ENCODE data around the gene TRPM5.
"Not testable (repeated sequence)": the region's sequence is repeated elsewhere in the genome, so short reads cannot be mapped to it uniquely, and the experiment has no call there.

Gene TRPM5, protein sequence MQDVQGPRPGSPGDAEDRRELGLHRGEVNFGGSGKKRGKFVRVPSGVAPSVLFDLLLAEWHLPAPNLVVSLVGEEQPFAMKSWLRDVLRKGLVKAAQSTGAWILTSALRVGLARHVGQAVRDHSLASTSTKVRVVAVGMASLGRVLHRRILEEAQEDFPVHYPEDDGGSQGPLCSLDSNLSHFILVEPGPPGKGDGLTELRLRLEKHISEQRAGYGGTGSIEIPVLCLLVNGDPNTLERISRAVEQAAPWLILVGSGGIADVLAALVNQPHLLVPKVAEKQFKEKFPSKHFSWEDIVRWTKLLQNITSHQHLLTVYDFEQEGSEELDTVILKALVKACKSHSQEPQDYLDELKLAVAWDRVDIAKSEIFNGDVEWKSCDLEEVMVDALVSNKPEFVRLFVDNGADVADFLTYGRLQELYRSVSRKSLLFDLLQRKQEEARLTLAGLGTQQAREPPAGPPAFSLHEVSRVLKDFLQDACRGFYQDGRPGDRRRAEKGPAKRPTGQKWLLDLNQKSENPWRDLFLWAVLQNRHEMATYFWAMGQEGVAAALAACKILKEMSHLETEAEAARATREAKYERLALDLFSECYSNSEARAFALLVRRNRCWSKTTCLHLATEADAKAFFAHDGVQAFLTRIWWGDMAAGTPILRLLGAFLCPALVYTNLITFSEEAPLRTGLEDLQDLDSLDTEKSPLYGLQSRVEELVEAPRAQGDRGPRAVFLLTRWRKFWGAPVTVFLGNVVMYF (N-terminal part only)

DNA sequence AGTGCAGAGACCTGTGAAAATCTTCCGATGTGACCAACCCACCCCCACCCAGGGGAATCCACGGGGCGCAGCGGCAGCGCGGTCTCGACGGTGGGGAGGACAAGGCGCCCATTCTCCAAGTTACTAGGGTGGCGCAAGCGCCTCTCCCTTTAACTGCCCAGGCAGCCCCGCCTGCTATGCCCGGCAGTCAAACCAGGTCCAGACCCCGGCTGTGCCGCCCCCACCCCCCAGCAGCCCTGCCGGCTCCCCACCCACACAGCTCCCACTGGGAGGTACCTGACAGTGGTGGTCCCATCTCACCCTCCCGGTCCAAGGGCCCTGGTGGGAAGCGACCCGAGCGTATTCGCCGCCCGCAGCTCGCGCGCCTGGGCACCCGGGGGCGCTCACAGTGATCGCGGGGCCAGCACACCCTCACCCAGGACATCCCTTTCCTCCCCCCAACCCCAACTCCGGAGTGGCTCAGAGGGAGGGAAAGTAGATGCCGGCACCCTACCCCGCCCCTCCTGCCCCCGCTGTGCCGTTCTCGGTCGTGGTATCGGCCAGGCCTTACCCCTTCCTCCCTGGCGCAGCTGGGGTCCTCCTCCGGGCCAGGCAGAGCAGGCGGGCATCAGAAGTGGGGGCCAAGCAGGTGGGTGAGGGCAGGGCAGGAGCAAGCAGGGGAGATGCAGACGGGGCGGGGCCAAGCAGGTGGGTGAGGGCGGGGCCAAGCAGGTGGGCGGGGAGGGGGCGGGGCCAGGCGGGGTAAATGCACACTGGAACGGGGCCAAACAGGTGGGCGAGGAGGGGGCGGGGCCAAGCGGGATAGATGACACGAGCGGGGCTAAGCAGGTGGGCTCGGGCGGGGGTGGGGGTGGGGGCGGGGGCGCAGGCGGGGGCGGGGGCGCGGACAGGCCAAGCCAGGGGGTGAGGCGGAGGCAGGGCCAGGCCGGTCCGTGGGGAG, at the start of gene TRPM5:
Gene TRPM5, minus strand, starts transcription at position 634 of the 940 bp plus-strand sequence. CDS start 21,478 bp downstream, outside the sequence.
- no peak for DNase-seq (ENCODE audit: low spot score)

DNA sequence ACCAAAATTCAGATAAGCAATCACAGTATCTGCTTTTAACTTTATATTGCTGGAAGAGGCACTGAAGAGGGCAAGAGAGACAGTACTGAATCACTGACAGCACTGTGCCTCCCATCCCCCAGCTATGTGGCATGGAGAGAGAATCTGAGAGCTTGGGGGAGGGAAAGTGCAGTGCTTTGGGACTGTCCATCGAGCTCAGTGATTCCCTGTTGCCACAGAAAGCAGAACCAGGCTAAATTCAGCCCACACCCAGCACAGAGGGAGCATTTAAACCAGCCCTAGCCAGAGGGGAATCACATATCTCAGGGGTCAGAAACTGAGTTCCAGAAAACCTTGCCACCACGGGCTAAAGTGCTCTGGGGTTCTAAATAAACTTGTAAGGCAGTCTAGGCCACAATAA, 44.8 kb upstream of the TRPM5 start:
- DNase-seq (ENCODE audit: low spot score) = no peak

DNA sequence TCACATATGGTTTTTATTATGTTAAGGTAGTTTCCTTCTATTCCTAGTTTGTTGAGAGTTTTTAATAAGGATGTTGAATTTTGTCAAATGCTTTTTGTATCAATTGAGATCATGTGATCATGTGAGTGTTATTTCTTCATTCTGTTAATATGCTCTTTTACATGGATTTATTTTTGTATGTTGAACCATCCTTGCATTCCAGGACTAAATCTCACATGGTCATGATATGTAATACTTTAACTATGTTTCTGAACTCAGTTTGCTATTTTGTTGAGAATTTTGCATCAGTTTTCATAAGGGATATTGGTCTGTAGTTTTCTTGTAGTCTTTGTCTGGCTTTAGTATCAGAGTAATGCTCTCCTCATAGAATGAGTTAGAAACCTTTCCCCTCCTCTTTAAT, 43.7 kb upstream of the TRPM5 start:
- no peak for DNase-seq (ENCODE audit: low spot score)

DNA sequence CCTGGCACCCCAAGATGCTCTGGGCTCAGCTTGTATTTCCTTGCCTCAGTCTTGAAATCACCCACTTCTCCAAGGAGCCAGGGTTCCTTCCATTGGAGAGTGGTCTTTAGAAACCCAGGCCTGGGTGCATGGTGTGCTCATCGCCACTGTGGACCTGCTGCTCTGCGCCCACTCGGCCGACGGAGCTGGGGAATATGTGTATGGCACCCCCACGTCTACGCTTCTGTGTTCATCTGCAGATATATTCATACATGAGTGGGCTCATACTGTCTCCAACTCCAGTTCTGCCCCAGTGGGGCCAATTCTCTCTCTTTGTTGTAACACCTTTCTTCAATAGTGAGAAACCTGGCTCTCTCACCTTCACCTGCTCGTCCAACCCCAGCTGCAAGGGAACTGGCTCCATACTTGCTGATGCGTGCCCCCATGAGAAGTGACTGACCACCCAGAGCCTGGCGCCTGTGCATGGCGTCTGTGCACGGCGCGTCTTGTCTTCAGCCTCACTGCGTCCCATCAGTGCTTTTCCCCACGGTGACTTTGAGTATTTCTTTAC, 40.3 kb upstream of the TRPM5 start:
- no peak for DNase-seq (ENCODE audit: low spot score)

DNA sequence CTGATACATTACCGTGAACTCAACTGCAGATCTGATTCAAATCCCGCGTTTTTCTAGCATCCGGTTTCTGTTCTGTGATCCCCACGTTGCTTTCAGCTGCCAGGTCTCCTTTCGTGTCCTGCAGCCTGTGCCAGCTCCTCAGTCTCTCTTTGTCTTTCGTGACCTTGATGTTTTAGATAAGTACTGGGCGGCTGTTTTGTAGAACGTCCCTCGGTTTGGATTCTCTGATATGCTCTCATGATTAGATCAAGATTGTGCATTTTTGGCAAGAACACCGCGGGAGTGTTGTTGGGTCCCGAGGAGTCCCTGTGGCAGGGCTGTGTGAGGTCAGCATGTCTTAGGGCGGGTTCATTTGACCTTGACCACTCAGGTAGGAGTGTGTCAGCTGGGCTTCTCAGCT, 39.1 kb upstream of the TRPM5 start:
- no peak for DNase-seq (ENCODE audit: low spot score)

DNA sequence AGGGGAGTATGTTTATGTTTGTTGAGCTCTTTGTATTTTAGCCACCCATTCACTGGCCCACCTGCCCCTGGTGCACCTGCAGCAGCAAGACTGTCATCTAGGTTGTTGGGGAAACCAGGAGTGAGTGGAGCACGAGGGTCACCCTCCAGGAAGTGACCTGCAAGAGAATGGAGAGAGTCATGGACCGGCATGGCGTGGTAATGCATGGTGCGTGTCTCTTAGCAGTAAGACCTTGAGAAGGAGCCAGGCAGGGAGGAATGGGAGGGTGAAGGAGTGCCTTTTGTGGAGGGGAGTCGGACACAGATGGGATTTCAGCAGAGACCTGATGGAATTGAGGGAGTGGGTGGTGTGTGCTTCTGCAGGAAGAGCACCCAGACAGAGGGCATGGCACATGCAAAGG, 38.4 kb upstream of the TRPM5 start:
- DNase-seq (ENCODE audit: low spot score) = no peak

DNA sequence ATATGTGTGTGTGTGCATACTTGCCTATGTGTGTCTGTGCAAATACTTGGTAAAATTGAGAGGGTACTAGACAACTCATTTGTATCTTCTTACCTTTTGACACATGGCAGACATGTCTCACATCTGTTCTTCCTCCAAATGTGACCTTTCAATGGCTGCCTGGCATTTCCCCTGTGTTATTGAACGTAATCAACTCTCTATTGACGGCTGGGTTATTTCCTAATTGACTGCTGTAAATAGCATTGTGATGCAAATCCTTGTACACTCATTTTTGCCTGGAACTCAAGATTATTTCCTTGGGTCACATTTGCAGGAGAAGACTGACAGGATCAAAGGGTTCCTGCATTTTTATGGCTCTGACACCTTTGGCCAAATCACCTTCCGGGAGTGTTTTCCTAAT, 37.9 kb upstream of the TRPM5 start:
- DNase-seq (ENCODE audit: low spot score) = no peak

DNA sequence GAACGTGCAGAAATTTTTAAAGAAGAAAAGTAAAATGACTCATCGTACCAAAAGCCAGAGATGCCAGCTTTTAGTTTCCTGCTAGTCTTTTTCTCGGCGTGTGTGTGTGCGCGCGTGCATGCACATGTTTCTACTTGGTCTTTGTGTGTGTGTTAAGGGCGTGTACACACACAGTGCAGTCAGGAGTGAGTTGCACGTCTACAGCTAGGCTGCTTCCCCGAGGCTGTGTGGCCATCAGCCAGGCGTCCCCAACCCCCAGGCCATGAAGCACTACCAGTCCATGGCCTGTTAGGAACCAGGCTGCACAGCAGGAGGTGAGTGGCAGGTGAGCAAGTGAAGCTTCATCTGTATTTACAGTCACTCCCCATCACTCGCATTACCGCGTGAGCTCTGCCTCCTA, 36.9 kb upstream of the TRPM5 start:
- DNase-seq (ENCODE audit: low spot score) = no peak

DNA sequence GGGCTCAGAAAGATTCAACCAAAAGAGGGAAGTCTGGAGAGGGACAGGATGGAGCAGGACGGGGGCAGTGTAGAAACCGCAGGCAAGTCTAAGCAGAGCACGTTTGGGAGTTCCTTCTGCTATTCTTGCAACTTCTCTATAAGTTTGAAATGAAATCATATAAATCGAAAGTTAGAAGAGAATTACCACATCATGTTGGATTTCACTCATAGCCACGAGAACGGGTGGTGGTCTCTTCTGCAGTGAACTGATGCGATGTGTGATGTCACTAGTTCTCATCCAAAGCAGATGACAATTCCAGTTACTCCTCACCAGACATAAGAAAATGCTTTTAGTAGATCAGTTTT, 36.5 kb upstream of the TRPM5 start:
- peak; percentile 40 for DNase-seq (ENCODE audit: low spot score)

DNA sequence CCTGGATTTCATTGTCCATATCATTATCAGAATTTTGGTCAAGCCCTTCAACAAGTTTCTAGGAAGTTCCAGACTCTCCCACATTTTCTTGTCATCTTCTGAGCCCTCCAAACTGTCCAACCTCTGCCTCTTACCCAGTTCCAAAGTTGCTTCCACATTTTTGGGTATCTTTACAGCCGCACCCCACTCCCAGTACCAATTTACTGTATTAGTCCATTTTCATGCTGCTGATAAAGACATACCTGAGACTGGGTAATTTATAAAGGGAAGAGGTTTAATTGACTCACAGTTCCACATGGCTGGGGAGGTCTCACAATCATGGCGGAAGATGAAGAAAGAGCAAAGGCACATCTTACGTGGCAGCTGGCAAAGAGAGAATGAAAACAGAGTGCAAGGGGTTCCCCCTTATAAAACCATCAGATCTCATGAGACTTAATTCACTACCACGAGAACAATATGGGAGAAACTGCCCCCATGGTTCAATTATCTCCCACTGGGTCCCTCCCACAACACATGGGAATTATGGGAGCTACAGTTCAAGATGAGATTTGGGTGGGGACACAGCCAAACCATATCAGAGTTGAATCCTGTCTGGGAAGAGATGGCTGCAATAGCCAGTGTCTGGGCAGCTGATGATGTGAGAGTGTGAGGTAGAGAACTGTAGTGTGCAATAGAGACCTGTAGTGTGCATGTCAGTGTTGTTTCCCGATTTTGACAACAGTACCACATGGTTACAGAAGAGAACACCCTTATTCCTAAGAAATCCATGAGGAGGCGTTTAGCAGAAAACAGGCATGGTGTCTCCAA, 36.0 kb upstream of the TRPM5 start:
- not testable (repeated sequence) for DNase-seq (ENCODE audit: low spot score)

DNA sequence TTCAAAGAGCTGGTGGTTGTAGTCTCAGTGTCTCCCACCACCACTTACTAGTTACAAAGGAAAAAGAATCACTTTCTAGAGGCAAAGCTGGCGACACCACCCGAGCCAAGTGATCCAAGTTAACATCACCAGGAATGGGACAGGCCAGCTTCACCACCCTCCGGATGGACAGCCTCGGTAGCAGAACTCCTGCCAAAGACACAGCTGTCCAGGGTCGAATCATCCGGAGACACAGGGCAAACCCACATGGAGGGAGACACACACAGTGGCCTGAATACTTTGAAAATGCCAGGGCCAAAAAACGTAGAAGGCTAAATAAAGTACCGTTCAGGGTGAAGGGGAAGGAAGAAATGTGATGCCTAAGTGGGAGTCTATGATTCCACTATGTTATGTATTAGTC, 33.6 kb upstream of the TRPM5 start:
- no peak for DNase-seq (ENCODE audit: low spot score)

DNA sequence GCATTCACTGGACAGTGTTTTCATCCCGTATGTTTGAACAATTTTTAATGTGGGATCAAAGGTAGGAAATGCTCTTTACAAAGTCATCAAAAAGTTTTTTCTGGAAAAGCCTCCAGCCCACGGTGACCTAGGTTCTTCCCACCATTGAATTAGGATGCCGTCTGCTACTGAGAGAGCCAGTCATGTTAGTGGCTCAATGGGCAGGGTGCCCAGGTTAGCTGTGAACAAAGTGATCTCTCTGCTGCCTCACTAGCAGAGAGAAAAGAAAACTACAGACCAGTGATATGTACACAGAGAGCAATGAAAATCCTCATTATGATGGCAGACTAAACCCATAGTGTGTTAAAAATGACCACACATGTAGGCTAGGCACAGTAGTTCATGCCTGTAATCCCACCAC, 32.9 kb upstream of the TRPM5 start:
- no peak for DNase-seq (ENCODE audit: low spot score)

DNA sequence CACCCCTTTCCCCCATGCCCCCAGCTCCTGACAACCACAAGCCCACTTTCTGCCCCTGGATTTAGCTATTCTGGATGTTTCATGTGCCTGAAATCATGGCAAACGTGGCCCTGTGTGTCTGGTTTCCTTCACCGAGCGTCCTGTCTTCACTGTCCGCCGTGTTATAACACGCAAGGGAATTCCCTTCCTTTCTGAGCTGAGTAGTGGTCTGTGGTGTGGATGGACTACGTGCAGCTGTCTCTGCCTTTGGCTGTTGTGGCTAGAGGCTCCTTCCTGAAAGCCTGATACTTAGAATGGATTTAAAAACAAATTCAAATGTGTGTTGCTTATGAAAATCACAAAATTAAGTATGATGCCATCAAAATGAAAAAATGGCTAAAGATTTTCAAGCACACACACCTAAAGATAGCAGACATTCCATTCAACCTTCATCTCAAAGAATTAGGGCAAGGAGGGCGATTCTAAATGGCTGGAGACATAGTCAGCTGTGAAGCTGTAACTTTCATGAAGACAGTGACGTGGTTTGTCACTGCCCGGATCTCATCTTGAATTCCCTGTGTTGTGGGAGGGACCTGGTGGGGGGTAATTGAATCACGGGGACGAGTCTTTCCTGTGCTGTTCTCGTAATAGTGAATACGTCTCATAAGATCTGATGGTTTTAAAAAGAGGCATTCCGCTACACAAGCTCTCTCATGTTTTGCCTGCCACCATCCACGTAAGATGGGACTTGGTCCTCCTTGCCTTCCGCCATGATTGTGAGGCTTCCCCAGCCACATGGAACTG, 31.0 kb upstream of the TRPM5 start:
- DNase-seq (ENCODE audit: low spot score) = no peak

DNA sequence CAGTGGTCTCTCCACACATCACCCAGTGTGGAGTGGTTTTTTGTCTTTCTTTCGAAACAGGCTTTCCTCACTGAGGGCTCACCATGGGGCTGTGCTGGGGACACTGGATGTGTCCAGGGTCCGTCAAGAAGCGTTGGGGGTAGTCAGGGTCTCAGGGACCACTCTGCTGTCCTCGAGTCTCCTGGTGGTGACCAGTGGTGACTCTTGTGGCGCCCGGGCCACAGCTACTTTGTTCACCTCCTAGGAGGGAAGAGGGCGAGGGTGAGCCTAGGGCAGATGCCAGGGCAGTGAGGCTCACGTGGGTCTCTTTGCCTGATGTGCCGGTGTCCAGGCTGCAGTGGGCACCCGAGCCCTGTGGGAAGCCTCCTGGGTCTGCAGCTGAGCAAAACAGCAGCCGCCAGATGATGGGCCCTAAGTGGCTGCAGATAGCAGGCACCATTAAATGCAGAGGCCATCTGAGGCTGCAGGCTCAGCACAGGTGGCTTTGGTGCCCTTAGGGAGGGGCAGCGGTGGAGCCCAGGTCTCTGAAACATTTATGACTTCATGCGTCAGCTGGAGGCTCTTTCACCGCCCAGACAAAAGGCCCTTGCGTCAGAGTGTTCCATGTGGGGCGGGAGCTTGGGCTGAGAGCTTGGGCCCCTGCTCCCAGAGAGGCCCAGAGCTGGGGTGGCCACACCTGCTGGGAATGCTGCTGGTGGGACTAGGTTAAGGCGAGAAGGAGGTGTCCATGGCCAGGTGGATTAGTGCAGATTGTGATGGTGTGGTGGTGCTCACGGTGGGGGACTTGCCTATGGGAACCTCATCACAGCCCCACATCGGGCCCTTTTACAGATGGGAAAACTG, 30.0 kb upstream of the TRPM5 start:
- no peak for DNase-seq (ENCODE audit: low spot score)

DNA sequence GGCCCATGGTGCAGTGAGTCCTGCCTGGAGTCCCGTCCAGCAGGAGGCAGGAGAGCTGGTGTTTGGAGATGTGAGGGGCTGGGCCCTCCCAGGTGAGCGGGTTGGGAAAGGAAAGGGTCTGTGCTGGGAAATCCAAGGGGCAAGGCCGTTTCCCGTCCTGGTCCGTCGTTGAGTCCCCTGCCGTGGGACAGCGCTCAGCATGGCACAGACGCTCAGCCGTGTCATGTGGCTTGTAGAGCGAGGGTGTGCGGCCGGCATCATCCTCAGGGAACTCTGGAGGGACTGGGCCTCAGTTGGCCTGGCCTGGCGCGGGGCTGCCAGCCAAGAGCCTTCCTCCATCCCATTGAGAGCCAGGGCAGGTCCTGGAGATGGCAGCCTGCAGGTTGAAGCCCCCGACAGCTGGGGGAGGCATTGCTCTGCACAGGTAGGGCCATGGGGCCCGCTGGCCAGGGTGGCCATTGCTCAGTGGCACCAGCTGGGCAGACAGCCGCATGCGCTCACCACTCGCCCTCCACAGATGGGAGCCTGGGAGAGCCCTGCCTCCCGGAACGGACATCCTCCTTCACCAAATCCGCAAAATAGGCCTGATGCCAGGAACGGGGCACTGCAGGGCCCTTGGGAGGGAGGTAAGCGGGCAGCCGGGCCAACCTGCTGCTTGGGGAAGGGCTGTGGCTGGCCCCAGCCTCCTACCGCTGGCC, 29.2 kb upstream of the TRPM5 start:
- no peak for DNase-seq (ENCODE audit: low spot score)

DNA sequence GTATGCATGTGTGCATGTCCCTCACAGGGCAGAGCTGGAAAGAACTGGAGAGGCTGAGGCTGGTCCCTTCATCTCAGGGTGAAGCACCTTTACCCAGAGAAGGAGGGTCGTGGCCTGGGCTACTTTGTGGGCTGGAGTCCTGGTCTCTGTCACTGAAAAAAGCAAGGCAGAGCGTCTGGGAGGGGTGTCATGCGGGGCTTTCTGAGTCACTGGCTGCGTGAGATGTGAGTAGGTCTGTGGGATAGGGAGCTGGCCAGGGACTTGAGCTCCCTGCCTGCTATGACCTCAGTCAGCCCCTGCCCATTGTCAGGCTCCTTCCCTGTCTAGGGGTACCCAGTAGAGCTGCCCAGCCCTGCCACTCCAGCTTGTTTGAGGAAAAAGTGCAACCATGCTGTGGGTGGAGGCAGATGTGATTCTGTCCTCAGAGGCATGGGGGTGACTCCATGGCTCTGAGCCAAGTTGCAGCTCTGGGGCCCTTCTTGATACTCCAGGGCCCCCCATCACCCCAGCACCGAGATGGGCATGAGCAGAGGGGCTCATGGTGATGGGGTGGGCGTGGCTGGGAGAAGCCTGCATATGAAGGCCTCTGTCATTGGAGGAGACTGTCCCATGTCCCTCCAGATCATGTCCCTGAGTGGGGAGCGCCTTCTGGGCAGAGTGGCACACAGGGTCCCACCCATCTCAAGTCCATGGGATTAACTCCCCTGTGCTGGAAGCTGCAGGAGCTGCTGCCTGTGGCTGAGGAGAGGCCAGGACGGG, 28.3 kb upstream of the TRPM5 start:
- no peak for DNase-seq (ENCODE audit: low spot score)

DNA sequence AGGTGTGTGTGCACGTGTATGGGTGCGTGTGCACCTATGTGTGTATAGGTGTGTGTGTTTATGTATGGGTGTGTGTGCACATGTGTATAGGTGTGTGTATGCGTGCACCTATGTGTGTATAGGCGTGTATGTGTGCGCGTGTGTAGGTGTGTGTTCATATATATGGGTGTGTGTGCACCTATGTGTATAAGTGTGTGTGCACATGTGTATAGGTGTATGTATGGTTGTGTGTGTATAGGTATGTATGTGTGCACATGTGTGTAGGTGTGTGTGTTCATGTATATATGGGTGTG, 27.4 kb upstream of the TRPM5 start:
- no peak for DNase-seq (ENCODE audit: low spot score)

DNA sequence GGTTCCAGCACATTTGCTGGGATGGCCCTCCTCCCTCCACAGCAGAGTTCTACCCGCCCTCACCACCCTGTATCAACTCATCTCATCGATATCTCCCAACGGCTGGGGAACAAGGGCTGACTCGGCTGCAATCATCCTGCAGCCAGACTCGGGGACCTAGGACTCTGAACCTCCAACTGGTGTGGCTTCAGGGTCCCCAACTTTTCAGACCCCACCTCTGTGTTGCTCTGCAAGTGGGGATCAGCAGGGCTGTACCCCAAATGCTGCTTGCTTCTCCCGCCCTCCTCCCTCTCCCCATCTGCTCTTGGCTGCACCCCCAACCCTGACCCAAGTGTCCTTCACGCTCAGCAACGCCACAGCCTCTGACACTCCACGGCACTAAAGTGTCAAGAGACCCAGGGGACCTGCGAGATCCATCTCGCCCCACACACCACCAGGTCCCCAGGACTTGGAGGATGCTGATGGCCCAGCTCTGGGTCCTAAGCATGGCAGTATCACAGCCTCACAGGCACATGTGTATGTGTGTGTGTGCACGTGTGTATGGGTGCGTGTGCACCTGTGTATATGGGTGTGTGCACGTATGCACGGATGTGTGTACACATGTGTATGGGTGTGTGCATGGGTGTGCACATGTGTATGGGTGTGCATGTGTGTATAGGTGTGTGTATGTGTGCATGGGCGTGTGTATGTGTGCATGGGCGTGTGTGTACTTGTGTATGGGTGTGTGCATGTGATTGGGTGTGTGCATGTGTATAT, 26.9 kb upstream of the TRPM5 start:
- no peak for DNase-seq (ENCODE audit: low spot score)

Measured in Ammon's horn (tissue), 1 donor.